GM18951 (cell line): ENCODE data around the gene KRTAP12-2.
"Not testable (repeated sequence)": the region's sequence is repeated elsewhere in the genome, so short reads cannot be mapped to it uniquely, and the experiment has no call there.

Experiments
- POLR2A ChIP-seq: IDR thresholded peaks from 4 replicates; pipeline ENCODE4 v1.6.1; 2011; ENCODE audit warnings: mild to moderate bottlenecking; ENCODE audit not compliant: insufficient read length, insufficient read depth; ENCODE audit errors: extremely low read depth
- in situ Hi-C: fragments of 300-500 bp; cut with MboI; formaldehyde crosslinking; loops from one replicate; pipeline ENCODE4 v1.12.0; 2022; ENCODE audit warnings: low sequenced_read_pairs, mixed read lengths, inconsistent platforms; ENCODE audit not compliant: unreplicated experiment

KRTAP12-2 gene

GRCh38 chr21:44656868-44657267 is 9.9 kb downstream of the KRTAP12-2 start:
- in situ Hi-C loops, result no loop called here
- no peak for TF ChIP-seq POLR2A

DNA sequence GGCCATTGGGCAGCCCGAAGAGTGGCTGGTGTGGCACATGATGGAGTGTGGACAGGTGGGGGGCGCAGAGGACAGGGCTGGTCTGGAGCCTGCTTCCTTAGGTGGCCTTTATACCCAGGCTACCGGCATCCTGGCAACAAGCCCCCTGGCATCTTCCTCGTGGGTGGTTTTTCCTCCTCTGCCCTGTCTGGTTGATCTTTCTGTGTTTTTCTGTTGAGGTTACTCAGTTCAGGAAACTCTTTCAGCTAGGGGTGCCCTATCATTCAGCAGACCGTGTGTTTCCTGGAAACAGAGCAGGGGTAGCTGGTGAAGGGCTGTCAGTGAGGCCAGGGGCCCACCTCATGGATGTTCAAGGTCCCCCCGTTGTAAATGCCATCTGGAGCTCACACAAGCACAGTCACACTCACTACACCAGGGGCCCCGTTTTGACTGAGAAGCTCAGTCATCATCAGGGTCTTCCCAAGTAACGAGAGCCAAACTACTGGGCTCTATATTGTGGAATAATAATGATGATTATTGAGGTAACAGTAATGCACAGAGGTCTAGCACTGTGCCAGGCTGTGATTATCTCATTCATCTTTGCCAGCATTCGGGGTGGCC is 12.1 kb downstream of the KRTAP12-2 start, which contains the start of gene KRTAP12-4:
TSS of gene KRTAP12-4 (minus strand) at position 84 of the 600 bp plus-strand sequence. CDS start at position 39, 45 bp downstream.
- no peak for TF ChIP-seq POLR2A
- in situ Hi-C loops, result no loop called here

DNA sequence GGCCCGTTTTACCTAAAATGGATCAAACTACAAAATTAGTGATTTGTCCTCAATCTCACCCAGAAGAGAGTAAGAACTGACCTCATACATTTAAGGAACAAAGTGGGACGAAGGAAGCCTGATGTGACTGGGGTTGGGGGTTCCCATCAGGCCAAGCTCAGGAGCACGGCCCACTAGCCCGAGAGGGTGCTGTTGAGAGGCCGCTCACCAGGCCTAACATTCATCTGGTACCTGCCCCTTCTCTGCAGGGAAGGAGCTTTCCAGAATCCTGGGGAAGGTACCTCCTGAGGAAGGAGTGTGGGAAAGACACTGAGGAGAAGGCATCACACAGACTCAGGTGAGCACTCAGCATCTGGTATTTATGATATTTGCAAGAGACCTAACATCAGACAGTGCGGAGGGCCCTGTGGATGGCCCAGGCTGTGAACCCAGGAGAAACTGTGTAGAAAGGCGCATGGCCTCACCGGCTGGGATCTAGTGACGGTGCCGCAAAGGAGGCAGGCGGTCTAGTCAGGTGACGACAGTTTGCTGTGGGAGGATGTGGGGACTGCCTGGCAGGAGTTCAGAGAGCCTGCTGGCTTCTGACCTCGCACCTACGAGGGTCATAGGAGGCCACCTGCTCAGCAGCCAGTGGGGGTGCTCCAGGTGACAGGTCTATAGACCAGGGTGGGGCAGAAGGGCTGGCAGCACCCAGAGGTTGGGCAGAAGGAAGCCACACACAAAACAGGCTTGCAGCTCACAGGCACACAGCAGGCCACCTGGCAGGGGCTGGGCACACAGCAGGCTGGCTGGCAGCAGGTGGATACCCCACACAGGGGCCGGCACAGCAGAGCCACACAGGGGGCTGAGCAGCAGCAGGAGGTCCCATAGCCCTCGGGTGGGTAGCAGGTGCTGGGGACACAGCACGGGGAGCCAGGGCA is 12.8 kb downstream of the KRTAP12-2 start:
- in situ Hi-C loops, result no loop called here
- no peak for TF ChIP-seq POLR2A

GRCh38 chr21:44653123-44653522 is 13.6 kb downstream of the KRTAP12-2 start:
- in situ Hi-C loops, result no loop called here
- TF ChIP-seq POLR2A, result no peak

DNA sequence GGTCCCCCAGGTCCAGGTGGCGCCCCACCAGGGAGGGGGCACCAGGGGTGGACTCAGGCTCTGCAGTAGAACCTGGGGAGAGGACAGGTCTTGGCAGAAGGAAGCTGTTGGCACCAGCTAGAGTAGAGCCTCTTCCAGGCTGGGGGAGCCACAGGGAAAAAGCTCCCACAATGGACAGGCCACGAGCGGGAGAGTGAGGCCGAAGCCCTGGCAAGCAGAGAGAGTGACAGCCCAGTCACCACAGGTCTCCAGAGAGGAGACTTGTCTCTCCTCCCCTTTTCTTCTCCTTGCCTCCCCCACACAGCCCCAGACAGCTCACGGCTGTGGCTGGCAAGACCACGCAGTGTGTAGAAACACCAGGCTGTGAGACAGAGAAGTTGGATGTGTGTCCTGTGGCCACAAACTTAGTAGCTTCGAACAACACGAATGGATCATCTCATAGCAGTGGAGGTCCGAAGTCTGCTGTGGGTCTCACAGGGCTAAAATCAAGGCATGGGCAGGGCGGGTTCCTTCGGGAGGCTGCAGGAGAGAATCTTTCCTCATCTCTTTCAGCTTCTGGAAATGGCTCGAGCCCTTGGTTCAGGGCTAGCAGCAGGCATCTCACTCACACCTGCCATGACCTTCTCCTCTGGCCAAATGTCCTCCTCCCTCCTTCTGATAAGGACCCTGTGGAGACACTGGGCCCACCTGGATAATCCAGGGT is 15.6 kb downstream of the KRTAP12-2 start:
- in situ Hi-C loops, result no loop called here
- no peak for TF ChIP-seq POLR2A

DNA sequence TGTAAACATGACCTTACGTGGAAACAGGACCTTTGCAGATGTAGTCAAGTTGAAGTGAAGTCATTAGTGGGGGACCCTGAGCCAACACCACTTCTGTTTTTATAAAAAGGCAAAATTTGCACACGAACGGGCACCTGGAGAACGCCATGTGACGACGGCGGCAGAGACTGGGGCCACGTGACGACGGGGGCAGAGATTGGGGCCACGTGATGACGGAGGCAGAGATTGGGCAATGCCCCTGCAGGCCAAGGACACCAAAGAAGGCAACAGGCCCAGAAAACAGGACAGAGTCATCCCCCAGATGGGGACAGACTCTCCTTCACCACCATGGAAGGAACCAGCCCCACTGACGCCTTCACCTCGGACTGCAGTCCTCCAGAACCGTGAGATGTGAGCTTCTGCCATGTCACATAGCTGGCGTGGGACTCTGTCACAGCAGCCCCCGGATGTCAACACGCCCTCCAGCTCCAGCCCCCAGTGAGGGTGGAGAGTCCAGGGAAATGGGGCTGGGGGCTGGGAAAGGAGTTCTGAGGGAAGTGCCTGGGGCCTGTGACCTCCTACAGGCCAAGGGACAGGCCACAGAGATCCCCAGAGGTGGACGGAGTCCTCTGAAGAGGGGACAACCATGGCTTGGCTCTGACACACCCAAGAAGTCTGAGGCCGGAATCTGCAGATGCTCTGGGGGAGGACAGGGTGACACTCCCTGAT is 16.3 kb downstream of the KRTAP12-2 start:
- in situ Hi-C loops, result no loop called here

GRCh38 chr21:44649521-44650100 is 17.1 kb downstream of the KRTAP12-2 start:
- TF ChIP-seq POLR2A, result no peak
- in situ Hi-C loops, result no loop called here

More for the DNA sequence above, 16.3 kb downstream of the KRTAP12-2 start:
- no peak for TF ChIP-seq POLR2A

DNA sequence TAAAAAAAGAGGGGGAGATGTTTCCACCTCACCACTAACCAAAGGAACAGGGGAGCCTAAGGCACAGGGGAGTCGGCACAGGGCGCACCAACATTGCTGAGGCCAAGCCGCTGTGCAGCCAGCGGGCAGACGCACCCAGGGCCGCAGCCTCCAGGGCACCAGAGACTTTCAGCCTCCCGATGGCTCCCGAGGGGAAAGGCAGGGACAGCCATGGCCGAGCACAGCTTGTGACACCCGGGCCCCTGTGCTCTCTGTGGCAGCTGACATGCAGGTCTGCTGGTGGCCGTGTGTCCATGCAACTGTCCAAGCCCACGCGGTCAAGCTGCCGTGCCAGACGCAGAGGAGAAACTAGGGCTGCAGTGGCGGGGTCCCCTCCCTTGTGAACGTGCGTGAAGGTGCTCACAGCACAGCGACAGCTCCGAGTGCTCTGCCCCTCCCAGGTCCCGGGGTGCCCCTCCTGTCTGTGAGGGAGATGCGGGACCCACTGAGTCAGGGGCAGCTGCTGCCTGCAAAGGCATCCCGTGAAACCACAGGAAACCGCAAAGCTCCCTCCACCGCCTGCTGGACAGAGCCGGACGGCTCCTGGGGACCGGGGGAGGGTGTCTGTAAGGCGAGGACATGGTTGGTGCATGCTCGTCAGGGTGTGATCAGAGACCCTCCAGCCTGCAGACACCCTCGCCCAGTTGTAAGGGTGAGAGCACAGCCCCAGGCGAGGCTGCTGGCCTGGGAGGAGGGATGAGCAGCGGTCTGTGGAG is 18.0 kb downstream of the KRTAP12-2 start:
- in situ Hi-C loops, result no loop called here

DNA sequence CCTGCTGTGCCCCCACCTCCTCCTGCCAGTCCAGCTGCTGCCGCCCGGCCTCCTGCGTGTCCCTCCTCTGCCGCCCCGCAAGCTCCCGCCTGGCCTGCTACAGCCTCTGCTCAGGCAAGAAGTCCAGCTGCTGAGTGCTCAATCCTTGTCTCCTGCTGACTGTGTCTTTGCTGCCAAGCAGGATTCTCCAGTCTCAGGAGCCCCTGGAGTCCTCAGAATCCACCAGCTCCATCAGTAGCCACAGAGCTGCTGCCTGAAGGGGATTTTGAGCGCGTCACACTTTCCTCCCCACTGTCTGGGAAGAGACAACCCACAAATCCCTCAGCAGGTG is 19.5 kb downstream of the KRTAP12-2 start:
- TF ChIP-seq POLR2A, result no peak
- in situ Hi-C loops, result no loop called here

More for the DNA sequence above, 18.0 kb downstream of the KRTAP12-2 start:
- TF ChIP-seq POLR2A, result no peak

GRCh38 chr21:44646366-44647221 is 20.1 kb downstream of the KRTAP12-2 start, which contains the start of gene KRTAP10-11:
Gene KRTAP10-11 (plus strand): TSS chr21:44646414. CDS start chr21:44646459, 45 bp downstream.
- in situ Hi-C loops, result not testable (repeated sequence)

DNA sequence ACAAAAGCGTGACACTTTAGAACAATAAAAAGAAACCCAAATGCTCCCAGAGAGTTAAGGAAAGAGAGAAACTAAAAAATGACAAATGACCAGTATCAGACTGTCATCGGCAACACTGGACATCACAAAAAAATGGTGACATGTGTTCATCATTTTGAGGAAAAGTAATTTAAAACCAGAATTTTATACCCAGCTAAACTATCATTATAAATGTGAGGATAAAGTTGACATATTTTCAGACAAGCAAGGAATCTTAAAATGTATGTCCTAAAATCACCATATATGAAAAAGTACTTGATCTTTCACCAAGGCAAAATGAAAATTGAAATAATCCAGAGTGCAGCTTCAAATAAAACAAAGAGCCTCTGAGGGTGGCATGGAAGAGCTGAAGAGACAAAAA is 21.8 kb downstream of the KRTAP12-2 start:
- TF ChIP-seq POLR2A, result no peak
- in situ Hi-C loops, result no loop called here
